T-helper 22 cell (primary cell): ENCODE results near the gene SURF2.
A peak's percentile ranks its signal among the peaks of the same experiment; 100 is the strongest.

Source experiments
- DNase-seq: peaks from one replicate; pipeline ENCODE4 v3.0.0-alpha.2; 2020; ENCODE audit warnings: low read depth

Gene SURF2

GRCh38 chr9:133354766-133355165, 1.6 kb upstream of the SURF2 start:
- no peak for DNase-seq

GRCh38 chr9:133355881-133356357, 431 bp upstream of the SURF2 start:
- DNase-seq: no peak

GRCh38 chr9:133357656-133358055, 1.3 kb downstream of the SURF2 start:
- DNase-seq: no peak

GRCh38 chr9:133359399-133360175, 3.2 kb downstream of the SURF2 start:
- DNase-seq: no peak

- no peak for DNase-seq
These were observed 4.3 kb downstream of the SURF2 start for GRCh38 chr9:133360400-133361393.

- DNase-seq: no peak
These were observed 5.2 kb downstream of the SURF2 start for GRCh38 chr9:133361507-133362092.

- DNase-seq: no peak
These were observed 6.2 kb downstream of the SURF2 start for GRCh38 chr9:133362359-133363044.

- DNase-seq: no peak
These were observed 10.1 kb downstream of the SURF2 start for GRCh38 chr9:133366435-133366834.

- no peak for DNase-seq
These were observed 10.9 kb downstream of the SURF2 start for GRCh38 chr9:133367221-133367620.

GRCh38 chr9:133367778-133368177, 11.4 kb downstream of the SURF2 start:
- DNase-seq: no peak

- DNase-seq: no peak
These were observed 12.0 kb downstream of the SURF2 start for GRCh38 chr9:133368249-133368881.

- DNase-seq: no peak
These were observed 13.1 kb downstream of the SURF2 start for GRCh38 chr9:133369422-133369821.

GRCh38 chr9:133369933-133370332, 13.6 kb downstream of the SURF2 start:
- DNase-seq: no peak

- peak; percentile 61 for DNase-seq
These were observed 14.3 kb downstream of the SURF2 start for GRCh38 chr9:133370685-133371084.

GRCh38 chr9:133371261-133371711, 14.9 kb downstream of the SURF2 start:
- DNase-seq: peak; percentile 69

- no peak for DNase-seq
These were observed 15.8 kb downstream of the SURF2 start for GRCh38 chr9:133372144-133372543.

GRCh38 chr9:133374612-133375115, 18.3 kb downstream of the SURF2 start:
- DNase-seq: no peak

- no peak for DNase-seq
These were observed 18.9 kb downstream of the SURF2 start for GRCh38 chr9:133375116-133375723.

GRCh38 chr9:133375724-133376654, 19.6 kb downstream of the SURF2 start, which contains the start of the genes STKLD1 and SURF4:
TSS of gene STKLD1 (plus strand) at chr9:133376366. CDS start at chr9:133376474, 108 bp downstream.
TSS of gene SURF4 (minus strand) at chr9:133376060. CDS start at chr9:133375969, 91 bp downstream.
- DNase-seq: peak; percentile 85
